Gastrocnemius medialis (tissue), 4 donors: ENCODE results near the gene DNAAF6. TPM values are rescaled to one million over a fixed set of nuclear protein-coding genes. Genes with fewer than 3 reads are reported as not detected.

Source experiments
- ATAC-seq, 2 donors: fragments of 150-250 bp; one replicate each; pipeline ENCODE4 v1.9.1; 2016
- DNase-seq, 2 donors: peaks; one replicate each; pipeline ENCODE4 v3.0.0-alpha.2; 2019
- H3K27ac ChIP-seq, 4 donors: fragments of 200-600 bp; sonication (generic); 1 replicate in 1 of 4; 2 replicates in 3 of 4; pipeline ENCODE4 v1.5.1; 2016 to 2018; ENCODE audit warnings: mild to moderate bottlenecking in 2 of 4, moderate library complexity in 1 of 4
- H3K27me3 ChIP-seq, 3 donors: fragments of 200-600 bp; sonication (generic) in 2 of 3; 1 replicate in 1 of 3; 2 replicates in 2 of 3; pipeline versions ENCODE4 v1.5.1 to v1.6.0; 2016 to 2019; ENCODE audit warnings: mild to moderate bottlenecking in 1 of 3, moderate library complexity in 1 of 3
- H3K36me3 ChIP-seq, 2 donors: fragments of 200-600 bp; sonication (generic) in 1 of 2; one replicate each; pipeline ENCODE4 v1.5.1; 2017 to 2018
- H3K4me1 ChIP-seq, 2 donors: fragments of 200-600 bp; sonication (generic) in 1 of 2; one replicate each; pipeline ENCODE4 v1.5.1; 2016 to 2017; ENCODE audit warnings: mild to moderate bottlenecking in 2 of 2
- H3K4me3 ChIP-seq, 4 donors: fragments of 200-600 bp; sonication (generic) in 3 of 4; 1 replicate in 1 of 4; 2 replicates in 3 of 4; pipeline ENCODE4 v1.5.1; 2016 to 2019; ENCODE audit warnings: mild to moderate bottlenecking in 2 of 4
- H3K9me3 ChIP-seq, 3 donors: fragments of 200-600 bp; sonication (generic) in 2 of 3; 1 replicate in 1 of 3; 2 replicates in 2 of 3; pipeline ENCODE4 v1.5.1; 2016 to 2019
- CTCF ChIP-seq, 5 experiments: fragments of 450-650 bp in 3 of 5; fragments of 200-600 bp in 2 of 5; sonication (generic) in 2 of 5; IDR thresholded peaks in 4 of 5; conservative IDR thresholded peaks in 1 of 5; 1 replicate in 4 of 5; 2 replicates in 1 of 5; pipeline ENCODE4 v1.5.1; 2016 to 2019; ENCODE audit warnings: antibody characterized with exemption in 5 of 5, mild to moderate bottlenecking in 3 of 5, moderate library complexity in 3 of 5
- POLR2A ChIP-seq, 2 donors: fragments of 450-650 bp; IDR thresholded peaks; one replicate each; pipeline ENCODE4 v1.6.1; 2017; ENCODE audit warnings: antibody characterized with exemption in 2 of 2, mild to moderate bottlenecking in 2 of 2, moderate library complexity in 2 of 2
- in situ Hi-C, 4 donors: fragments of 200-750 bp; cut with MboI; loops; one replicate each; pipeline versions ENCODE4 v1.15.0 to v1.8.0; 2017; ENCODE audit warnings: low sequenced_read_pairs in 4 of 4
- intact Hi-C: fragments of 100-400 bp; cut with DNase I; formaldehyde crosslinking; loops from one replicate; pipeline ENCODE4 v1.15.1; 2023; ENCODE audit warnings: low total_unique reads
- total RNA-seq, 4 donors: library from RNA; depleted of rRNA; stranded (reverse); fragments of >200 nt; gene quantifications; one replicate each; pipeline versions ENCODE4 v1.1.0 to v1.2.3, GENCODE V29; 2016

DNAAF6 gene
- total RNA-seq, 4 donors from 2014 or later: not detected

DNA sequence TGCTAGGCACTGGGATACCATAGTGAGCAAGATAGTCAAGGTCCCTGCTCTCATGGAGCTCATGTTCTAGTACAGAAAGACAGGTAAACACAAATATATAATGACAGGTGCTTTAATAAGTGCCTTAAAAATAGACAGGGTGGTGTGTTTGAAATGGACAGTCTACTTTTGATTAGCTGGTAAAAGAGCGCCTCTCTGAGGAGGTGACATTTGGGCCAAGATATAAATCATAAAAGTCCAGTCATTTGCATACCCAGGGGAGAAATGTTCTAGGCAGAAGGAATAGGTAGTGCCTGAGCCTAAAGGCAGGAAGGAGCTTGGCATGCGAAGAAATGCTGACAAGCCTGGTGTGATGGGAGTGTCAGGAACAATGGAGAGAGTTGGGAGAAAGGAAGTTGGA is 83.6 kb downstream of the DNAAF6 start:
- no peaks in the 10 kb centered on the region for H3K27me3 ChIP-seq
- intact Hi-C loops: no loop called here
- no peak for ATAC-seq

GRCh38 chrX:107293056-107293455 is 86.6 kb downstream of the DNAAF6 start:
- Histone ChIP-seq H3K27ac (no peak overlapping the region), H3K4me3 (no peak overlapping the region), H3K36me3 (no peaks in the 10 kb centered on the region), H3K27me3 (no peaks in the 10 kb centered on the region), H3K9me3 (no peaks in the 10 kb centered on the region), H3K4me1 (no peaks in the 10 kb centered on the region)
- ATAC-seq (no peak), DNase-seq (no peak)
- no peak for TF ChIP-seq CTCF (IDR thresholded peaks at IDR 0.05 in 4 of 5, conservative IDR thresholded peaks at IDR 0.05 in 1 of 5)
- TF ChIP-seq POLR2A (IDR thresholded peaks at IDR 0.05): no peak
- in situ Hi-C loops: no loop called here
- intact Hi-C loops: no loop called here

More for the DNA sequence above, 83.6 kb downstream of the DNAAF6 start:
- H3K27ac ChIP-seq: no peak overlapping the region
- H3K4me1 ChIP-seq: no peaks in the 10 kb centered on the region
- H3K36me3 ChIP-seq: no peaks in the 10 kb centered on the region
- in situ Hi-C loops: no loop called here
- DNase-seq: no peak
- no peaks in the 10 kb centered on the region for H3K9me3 ChIP-seq
- TF ChIP-seq CTCF (IDR thresholded peaks at IDR 0.05 in 4 of 5, conservative IDR thresholded peaks at IDR 0.05 in 1 of 5) (no peak), POLR2A (IDR thresholded peaks at IDR 0.05) (no peak)
- H3K4me3 ChIP-seq: no peak overlapping the region

Other genes starting within 250 kb of the DNAAF6 start
- 10 to 100 TPM in 1 of 4 donors, 1 to 10 TPM in 3; 5.0 to 10.0 (median 8.4) TPM for gene MORC4, start 206.4 kb upstream of the DNAAF6 start, total RNA-seq
- gene RBM41, start 87.8 kb upstream of the DNAAF6 start, total RNA-seq: 10 to 100 TPM in 3 of 4 donors, 1 to 10 TPM in 1; 9.9 to 16.0 (median 13.2) TPM
- gene NUP62CL, start 178 bp upstream of the DNAAF6 start, total RNA-seq: not detected
- not detected for gene FRMPD3, start 243.0 kb downstream of the DNAAF6 start, total RNA-seq